ENCODE measurements around the gene POLDIP3.
A peak's percentile ranks its signal among the peaks of the same experiment; 100 is the strongest.
"Not testable (repeated sequence)": the region's sequence is repeated elsewhere in the genome, so short reads cannot be mapped to it uniquely, and the experiment has no call there.

Gene POLDIP3

DNA sequence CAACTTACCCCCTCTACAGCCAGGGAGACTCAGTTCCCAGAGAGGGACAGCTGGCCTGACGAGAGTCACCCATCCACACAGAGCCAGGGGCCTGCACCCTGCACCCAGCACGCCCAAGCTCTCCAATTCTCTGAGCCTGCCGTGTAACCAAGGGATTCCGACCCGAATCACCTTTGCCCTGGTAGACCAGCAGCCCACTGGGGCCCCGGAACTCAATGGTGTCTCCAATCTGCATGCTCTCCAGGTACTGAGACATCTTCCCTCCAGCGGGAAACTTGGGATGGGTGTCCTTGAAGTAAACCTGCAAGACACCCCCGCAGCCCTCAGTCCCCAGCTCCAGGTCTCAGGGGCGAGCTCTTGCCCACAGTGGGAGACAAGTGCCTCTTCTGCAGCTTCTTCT is 13.3 kb upstream of the POLDIP3 start:
- Mint-ChIP-seq H3K9me3 (no peaks in the 10 kb centered on the region), H3K4me1 (ENCODE audit: low read depth) (no peaks in the 10 kb centered on the region), H3K27me3 (no peaks in the 10 kb centered on the region), H3K36me3 (ENCODE audit: low read depth) (peaks cover 20% of the 10 kb centered on the region), H3K4me3 (no peak overlapping the region), H3K27ac (no peak overlapping the region)

DNA sequence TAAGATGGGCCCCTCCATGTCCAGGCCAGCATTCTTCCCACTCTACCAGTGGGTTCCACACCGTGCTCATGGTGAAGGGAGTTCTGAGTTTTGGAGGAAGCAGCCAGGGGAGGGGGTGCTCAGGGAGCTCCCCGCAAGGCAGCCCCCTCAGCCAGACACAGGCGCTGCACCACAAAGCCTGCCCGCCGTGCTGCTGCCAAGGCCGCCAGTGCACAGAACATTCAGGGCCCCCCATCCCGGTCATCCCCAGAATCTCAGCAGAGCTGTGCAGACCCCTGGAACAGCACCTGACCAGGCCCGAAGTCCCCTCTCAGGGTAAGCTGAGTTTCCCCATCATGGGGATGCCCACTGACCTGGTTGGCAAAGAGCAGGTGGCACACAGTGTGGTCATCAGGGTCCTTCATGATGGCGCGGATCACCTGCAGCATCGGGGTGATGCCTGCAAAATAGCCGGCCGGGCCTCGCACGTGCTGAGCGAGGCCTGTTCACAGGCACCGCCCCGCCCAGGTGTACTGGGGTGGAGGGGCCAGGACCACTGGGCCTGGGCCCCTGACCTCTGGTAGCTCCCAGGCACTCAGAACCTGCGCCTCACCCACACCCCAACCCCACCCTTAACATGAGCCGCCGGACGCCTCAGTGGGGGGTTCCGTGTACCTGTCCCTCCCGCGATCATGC is 12.4 kb upstream of the POLDIP3 start:
- Mint-ChIP-seq H3K4me3 (no peak overlapping the region), H3K36me3 (ENCODE audit: low read depth) (peaks cover 16% of the 10 kb centered on the region), H3K4me1 (ENCODE audit: low read depth) (no peaks in the 10 kb centered on the region)

DNA sequence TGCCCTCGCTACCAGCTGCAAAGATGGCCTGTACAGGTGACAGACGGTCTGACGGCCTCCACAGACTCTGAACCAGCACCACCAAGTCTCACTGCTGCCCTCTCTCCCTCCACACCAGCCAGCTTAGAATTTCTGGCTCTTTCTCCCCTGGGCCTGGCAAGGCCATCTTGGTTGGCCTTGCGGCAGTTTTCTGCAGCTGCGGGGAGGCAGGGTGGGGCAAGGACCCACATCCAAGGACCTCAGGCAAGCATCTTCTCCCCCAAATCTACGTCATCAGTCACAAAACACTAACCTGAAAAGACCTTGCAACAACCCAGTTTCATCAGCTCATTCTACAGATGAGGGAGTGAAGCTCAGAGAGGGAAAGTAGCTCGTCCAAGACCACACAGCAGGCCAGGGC is 11.7 kb upstream of the POLDIP3 start:
- H3K9me3 Mint-ChIP-seq, result no peaks in the 10 kb centered on the region
- H3K36me3 Mint-ChIP-seq (ENCODE audit: low read depth), result peaks cover 16% of the 10 kb centered on the region
- H3K4me1 Mint-ChIP-seq (ENCODE audit: low read depth), result no peaks in the 10 kb centered on the region
- H3K4me3 Mint-ChIP-seq, result no peak overlapping the region
- H3K27me3 Mint-ChIP-seq, result no peaks in the 10 kb centered on the region
- no peak overlapping the region for H3K27ac Mint-ChIP-seq

More for the DNA sequence above, 12.4 kb upstream of the POLDIP3 start:
- Mint-ChIP-seq H3K27me3 (no peaks in the 10 kb centered on the region), H3K9me3 (no peaks in the 10 kb centered on the region), H3K27ac (no peak overlapping the region)

DNA sequence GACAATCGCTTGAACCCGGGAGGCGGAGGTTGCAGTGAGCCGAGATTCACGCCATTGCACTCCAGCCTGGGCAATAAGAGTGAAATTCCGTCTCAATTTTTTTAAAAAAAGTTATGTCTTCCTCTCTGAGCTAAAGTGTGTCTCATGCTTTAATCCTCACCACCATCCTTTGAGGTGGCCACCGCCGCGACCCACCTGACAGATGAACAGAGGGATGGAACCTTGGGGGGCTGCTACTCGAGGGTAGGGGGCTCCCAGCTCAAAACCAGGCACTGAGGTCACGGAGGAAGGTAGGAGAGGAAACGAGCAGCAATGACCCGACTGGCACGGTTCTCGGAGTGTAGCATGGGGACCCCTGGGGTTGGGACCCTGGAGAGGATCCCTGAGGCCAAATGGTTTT is 10.7 kb upstream of the POLDIP3 start:
- Mint-ChIP-seq H3K9me3 (no peaks in the 10 kb centered on the region), H3K4me1 (ENCODE audit: low read depth) (no peaks in the 10 kb centered on the region), H3K27me3 (no peaks in the 10 kb centered on the region), H3K4me3 (no peak overlapping the region), H3K36me3 (ENCODE audit: low read depth) (peaks cover 16% of the 10 kb centered on the region), H3K27ac (no peak overlapping the region)

DNA sequence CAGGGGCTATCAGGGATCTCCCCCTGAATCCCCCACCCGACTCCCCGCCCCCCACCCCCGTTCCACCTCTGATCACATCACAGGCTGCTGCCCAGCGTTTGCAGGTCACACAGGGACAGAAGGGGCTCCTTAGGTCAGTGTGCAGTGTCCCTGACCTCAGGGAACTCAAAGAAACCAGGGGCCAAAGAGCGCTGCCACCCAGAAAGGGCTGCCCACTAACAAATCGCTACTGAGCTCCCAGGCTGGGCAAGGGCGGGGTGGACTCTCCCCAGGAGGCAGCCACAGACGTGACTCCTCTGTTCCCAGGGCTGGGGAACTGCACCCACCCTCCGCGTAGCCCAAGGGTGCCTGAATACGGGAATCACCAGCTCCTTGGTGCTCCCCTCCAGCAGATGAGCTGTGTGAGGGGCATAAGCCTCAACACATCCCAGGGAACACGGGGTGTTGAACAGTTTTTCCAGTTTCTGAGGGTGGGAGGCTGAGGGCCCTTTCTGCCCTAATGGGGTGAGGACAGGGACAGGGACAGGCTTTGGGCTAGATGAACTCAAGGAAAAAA is 9.9 kb upstream of the POLDIP3 start:
- H3K4me1 Mint-ChIP-seq (ENCODE audit: low read depth), result no peaks in the 10 kb centered on the region
- no peaks in the 10 kb centered on the region for H3K27me3 Mint-ChIP-seq
- H3K9me3 Mint-ChIP-seq, result no peaks in the 10 kb centered on the region
- no peak overlapping the region for H3K27ac Mint-ChIP-seq
- peaks cover 16% of the 10 kb centered on the region for H3K36me3 Mint-ChIP-seq (ENCODE audit: low read depth)
- H3K4me3 Mint-ChIP-seq, result no peak overlapping the region

DNA sequence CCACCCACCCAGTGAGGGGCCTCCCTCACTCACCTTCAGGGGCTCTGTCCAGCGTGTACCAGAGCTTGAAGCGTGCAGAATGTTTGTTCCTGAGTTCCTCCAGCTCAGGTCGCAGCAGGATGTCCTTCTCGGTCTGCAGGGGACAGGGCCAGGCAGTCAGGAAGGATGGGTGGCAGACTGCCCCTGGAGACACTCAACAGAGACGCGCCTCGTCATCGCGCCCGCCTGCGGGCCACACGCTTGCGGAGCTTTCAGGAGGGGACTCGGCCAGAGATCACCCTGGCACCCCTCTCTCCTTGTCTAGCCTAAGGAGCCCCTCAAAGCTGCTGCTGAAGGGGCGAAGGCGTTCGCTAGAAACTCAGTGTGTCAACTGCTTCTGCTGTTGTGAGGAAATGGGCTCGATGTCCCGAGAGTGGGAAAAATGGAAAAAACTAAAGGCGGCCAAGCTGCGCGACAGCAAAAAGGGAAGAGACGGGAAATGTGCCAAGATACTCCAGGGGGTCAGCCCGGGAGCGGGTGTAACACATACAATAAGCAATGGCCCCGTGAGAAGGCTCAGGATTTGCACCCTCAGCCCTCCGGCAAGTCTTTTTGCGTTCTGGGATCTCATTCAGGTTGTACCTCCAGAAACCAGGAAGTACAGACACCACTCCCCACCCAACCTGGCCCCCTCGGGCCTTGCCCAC is 9.2 kb upstream of the POLDIP3 start:
- no peak overlapping the region for H3K27ac Mint-ChIP-seq
- H3K4me1 Mint-ChIP-seq (ENCODE audit: low read depth), result no peaks in the 10 kb centered on the region
- no peaks in the 10 kb centered on the region for H3K9me3 Mint-ChIP-seq
- H3K27me3 Mint-ChIP-seq, result no peaks in the 10 kb centered on the region
- peaks cover 12% of the 10 kb centered on the region for H3K36me3 Mint-ChIP-seq (ENCODE audit: low read depth)
- H3K4me3 Mint-ChIP-seq, result no peak overlapping the region

DNA sequence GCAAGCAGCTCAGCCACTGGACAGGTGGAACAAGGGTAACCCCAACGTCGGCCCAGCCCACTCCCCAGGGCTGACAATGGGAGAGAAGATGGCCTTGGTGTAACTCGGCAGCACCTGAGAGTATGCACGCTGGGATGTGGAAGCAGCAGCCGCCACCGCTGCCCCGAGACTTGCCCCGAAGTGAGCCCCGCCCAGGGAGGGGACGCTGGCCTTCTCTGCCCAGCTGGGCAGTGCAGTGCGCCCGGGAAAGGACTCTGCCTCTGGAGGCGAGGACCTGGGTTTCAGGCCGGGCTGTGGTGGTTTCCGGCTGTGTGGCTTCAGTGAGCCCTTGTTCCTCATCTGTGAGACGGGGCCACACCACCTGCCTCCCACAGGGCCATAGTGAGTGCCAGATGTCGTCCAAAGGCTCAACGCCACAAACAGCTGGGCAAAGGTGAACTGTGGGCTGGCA is 8.6 kb upstream of the POLDIP3 start:
- no peaks in the 10 kb centered on the region for H3K4me1 Mint-ChIP-seq (ENCODE audit: low read depth)
- H3K9me3 Mint-ChIP-seq, result no peaks in the 10 kb centered on the region
- no peak overlapping the region for H3K4me3 Mint-ChIP-seq
- no peaks in the 10 kb centered on the region for H3K27me3 Mint-ChIP-seq
- peaks cover 11% of the 10 kb centered on the region for H3K36me3 Mint-ChIP-seq (ENCODE audit: low read depth)
- H3K27ac Mint-ChIP-seq, result no peak overlapping the region

DNA sequence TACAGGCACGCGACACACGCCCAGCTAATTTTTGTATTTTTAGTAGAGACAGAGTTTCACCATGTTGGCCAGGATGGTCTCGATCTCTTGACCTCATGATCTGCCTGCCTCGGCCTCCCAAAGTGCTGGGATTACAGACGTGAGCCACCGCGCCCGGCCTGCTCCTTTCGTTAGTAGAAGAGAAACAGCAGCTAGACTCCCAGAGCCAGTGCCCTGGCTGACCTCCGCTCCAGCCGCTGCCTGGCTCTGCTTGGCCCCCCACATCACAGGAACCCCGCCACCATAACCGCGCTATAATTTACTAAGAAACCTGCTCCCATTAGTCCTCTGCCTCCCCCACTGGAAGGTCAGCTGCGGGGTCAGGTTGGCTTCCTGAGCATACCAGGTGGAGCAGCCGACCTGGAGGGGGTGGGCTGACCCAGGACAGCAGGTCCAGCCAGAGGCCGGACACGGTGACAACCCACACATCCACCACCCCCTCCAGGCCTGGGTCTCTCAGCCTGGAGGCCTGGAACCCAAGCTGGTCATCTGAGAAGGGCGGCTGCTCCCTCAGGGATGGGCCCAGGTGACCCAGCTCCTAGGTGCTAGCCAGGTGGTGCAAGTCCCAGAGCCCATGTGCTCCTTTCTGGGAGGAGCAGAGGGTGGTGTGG is 7.5 kb upstream of the POLDIP3 start:
- Mint-ChIP-seq H3K27me3 (no peaks in the 10 kb centered on the region), H3K4me1 (ENCODE audit: low read depth) (no peaks in the 10 kb centered on the region), H3K36me3 (ENCODE audit: low read depth) (peaks cover 11% of the 10 kb centered on the region), H3K9me3 (no peaks in the 10 kb centered on the region), H3K27ac (no peak overlapping the region), H3K4me3 (no peak overlapping the region)

DNA sequence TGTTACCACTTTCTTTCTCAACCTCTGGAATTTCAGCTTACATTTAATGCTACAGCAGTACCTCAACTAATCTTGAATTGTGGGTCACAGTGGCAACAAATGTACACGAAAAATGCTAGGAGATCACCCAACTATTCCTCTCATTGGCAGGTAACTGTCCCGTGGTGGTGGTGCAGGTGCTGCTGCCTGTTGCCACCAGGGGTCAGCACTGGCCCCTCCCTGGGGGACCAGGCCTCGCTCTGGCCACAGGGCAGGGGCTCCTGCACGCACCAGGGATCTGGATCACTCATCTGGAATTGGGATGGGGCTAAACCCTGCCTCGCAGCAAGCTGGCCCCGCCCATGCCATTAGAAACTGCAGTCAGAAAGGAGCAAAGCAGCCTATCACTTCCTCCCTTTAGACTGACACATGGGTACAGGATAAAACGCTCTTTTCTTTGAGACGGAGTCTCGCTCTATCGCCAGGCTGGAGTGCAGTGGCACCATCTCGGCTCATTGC is 6.9 kb upstream of the POLDIP3 start:
- no peak overlapping the region for H3K27ac Mint-ChIP-seq
- no peaks in the 10 kb centered on the region for H3K4me1 Mint-ChIP-seq (ENCODE audit: low read depth)
- H3K9me3 Mint-ChIP-seq, result no peaks in the 10 kb centered on the region
- no peak overlapping the region for H3K4me3 Mint-ChIP-seq
- H3K36me3 Mint-ChIP-seq (ENCODE audit: low read depth), result peaks cover 9% of the 10 kb centered on the region
- no peaks in the 10 kb centered on the region for H3K27me3 Mint-ChIP-seq

DNA sequence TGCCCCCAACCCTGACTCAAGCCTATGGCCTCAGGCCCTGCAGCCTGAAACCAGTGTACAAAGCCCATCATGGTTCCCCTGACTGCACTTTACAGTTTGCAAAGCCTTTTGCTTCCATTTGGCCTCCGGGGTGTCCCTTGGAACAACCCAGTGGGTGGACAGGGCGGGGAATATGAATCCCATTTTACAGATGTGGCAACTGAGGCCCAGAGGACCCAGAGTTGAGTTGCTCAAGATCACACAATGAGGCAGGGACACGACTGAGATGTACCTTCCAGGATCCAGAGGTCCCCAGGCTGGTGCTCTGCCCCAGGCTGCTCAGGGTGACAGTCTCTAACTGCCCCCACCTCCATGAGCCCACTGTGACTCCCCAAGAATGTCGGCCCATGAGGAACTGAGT is 5.4 kb upstream of the POLDIP3 start:
- Mint-ChIP-seq H3K27me3 (peaks cover 3% of the 10 kb centered on the region), H3K27ac (no peak overlapping the region), H3K36me3 (ENCODE audit: low read depth) (no peaks in the 10 kb centered on the region), H3K4me1 (ENCODE audit: low read depth) (peaks cover 9% of the 10 kb centered on the region), H3K9me3 (no peaks in the 10 kb centered on the region), H3K4me3 (no peak overlapping the region)

DNA sequence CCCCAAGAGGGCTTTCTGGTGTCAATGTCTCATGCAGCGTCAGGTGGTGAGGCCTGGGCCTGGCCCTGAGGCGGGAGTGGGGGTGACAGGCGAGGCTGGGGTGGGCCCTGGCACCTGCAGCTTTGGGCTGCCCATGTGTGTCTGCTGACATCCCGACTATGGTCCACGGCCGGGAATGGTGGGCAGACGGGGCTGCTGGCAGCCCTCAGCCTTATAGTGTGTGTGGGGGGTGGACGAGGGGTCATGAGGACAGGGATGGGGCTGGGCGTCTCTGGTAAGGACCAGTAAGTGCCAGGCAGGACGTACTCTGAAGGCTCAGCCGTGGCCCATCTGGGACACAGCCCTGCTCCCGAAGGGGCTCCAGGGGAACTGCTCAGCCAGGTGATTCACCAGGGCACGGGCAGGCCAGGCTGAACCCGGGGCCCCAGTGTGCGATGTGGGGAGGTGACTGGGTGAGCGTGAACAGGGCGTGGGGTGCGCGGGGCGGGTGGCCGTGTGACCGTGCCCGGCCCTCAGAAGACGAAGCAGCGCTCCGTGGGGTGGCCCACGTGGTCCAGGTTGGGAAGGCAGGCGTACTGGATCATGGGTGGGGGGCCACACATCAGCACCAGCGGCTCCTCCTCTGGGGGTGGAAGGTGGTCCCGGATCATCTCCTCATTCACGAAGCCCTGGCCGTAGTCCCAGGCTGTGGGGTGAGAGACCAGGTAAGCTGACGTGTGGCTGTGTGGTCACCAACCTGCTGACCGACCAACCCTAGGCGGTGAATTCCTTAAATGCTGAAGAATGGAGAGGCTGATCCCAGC is 4.8 kb upstream of the POLDIP3 start:
- H3K4me1 Mint-ChIP-seq (ENCODE audit: low read depth), result peaks cover 13% of the 10 kb centered on the region
- H3K4me3 Mint-ChIP-seq, result no peak overlapping the region
- H3K9me3 Mint-ChIP-seq, result no peaks in the 10 kb centered on the region
- no peak overlapping the region for H3K27ac Mint-ChIP-seq
- H3K27me3 Mint-ChIP-seq, result peaks cover 3% of the 10 kb centered on the region
- no peaks in the 10 kb centered on the region for H3K36me3 Mint-ChIP-seq (ENCODE audit: low read depth)

DNA sequence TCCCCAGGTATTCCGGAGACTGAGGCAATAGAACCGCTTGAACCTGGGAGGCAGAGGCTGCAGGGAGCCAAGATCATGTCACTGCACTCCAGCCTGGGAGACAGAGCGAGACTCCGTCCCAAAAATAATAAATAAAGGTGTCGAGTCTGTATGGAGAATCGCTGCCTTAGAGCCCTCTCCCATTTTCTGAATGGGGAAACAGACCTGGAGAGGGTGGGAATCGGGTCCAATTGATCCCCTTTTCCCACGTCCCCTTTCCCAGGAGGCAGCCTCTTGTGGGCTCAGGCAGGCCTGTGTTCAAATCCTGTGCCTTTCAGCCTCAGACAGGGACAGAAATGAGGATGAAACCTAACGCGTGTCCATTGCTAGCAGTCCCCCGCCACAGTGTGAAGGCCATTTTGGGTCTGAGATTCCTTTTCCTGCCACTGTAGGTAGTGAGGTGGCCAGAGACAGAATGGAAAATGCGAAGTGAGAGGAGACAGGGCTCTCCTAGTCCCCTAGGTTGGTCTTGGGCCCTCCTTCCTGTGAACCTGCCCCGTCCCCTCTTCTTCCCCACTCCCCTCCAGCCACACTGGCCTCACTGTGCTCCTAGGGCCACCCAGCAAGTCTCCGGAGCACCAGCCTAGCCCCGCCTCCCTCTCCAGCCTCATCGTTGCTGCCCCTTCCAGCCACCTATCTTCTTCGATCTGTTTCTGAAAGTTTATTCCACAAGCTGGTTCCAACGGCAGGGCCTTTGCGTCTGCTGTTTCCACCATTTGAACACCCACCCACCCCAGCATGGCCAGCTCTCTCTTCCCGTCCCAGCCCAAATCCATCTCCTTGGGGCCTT is 2.7 kb upstream of the POLDIP3 start:
- peaks cover 11% of the 10 kb centered on the region for H3K36me3 Mint-ChIP-seq (ENCODE audit: low read depth)
- no peaks in the 10 kb centered on the region for H3K9me3 Mint-ChIP-seq
- peaks cover 3% of the 10 kb centered on the region for H3K27me3 Mint-ChIP-seq
- H3K4me1 Mint-ChIP-seq (ENCODE audit: low read depth), result peaks cover 28% of the 10 kb centered on the region
- no peak overlapping the region for H3K4me3 Mint-ChIP-seq
- no peak overlapping the region for H3K27ac Mint-ChIP-seq

DNA sequence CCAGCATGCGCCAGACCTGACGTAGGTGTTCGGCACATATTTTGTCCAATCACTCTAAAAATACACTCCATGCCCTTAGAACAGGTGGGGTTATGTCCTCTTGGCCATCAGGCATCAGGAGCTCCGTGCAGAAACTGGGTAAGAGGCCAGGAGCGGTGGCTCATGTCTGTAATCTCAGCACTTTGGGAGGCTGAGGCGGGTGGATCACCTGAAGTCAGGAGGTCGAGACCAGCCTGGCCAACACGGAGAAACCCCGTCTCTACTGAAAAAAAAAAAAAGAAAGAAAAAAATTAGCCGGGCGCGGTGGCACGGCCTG is 1.1 kb upstream of the POLDIP3 start:
- H3K27me3 Mint-ChIP-seq, H3K9me3 Mint-ChIP-seq: not testable (repeated sequence)
- Mint-ChIP-seq H3K27ac (peak overlapping the region; percentile 99), H3K36me3 (ENCODE audit: low read depth) (peaks cover 25% of the 10 kb centered on the region), H3K4me1 (ENCODE audit: low read depth) (peaks cover 43% of the 10 kb centered on the region), H3K4me3 (peak overlapping the region; percentile 92)

All from stimulated activated naive CD8-positive, alpha-beta T cell treated with anti-CD3 and anti-CD28 coated beads, Interleukin-15, Interleukin-2, amounts not matched to agents 100 ng/mL and 50 ng/mL, for 24 hours (primary cell).